NCI-H1436 (cell line): ENCODE data around the gene ADIRF.
"Not testable (repeated sequence)": the region's sequence is repeated elsewhere in the genome, so short reads cannot be mapped to it uniquely, and the experiment has no call there.

Experiments used
- DNase-seq: peaks from one replicate; lab custom pipeline; 2025; lab: John Stamatoyannopoulos, UW

The ADIRF gene

GRCh38 chr10:86960863-86961434 lies 7.3 kb upstream of the ADIRF start:
- no peak for DNase-seq

DNA sequence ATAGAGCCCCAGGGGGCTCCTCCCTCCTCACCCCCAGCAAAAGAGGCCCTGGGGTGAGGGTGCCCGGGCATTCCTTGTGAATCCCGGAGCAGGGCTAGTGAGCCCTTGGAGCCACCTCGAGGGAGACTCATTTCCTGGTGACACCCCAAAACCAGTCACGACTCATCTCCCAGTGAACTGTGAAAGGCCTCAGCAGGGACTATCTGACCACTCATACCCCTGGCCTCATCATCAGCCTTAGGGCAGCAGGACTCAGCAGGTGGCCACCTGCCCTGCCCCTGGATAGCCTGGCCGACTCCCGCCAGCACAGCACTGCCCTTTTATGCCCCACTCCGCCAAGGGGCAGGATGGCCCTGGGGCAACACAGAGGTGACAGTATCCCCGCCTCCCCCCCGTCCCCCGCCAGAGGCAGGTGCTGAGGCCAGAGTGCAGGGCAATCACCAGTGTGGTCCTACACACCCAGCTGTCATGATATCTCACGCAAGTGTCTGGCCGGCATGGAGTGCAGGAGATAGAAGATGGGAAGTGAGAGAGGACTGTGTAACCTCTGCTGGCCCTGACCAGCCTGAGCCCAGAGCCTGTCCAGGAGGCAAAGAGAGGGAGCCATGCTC lies 6.7 kb upstream of the ADIRF start:
- DNase-seq = no peak

GRCh38 chr10:86962136-86962980 lies 5.9 kb upstream of the ADIRF start:
- no peak for DNase-seq

DNA sequence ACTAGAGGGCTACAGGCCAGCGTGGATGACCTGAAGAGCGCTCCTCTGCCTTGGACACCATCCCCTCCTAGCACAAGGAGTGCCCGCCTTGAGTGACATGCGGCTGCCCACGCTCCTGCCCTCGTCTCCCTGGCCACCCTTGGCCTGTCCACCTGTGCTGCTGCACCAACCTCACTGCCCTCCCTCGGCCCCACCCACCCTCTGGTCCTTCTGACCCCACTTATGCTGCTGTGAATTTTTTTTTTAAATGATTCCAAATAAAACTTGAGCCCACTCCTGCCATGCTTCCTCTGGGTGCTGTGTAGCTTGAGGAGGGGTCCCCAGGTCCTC lies 5.3 kb upstream of the ADIRF start:
- no peak for DNase-seq

GRCh38 chr10:86963341-86963919 lies 4.9 kb upstream of the ADIRF start:
- DNase-seq = no peak

DNA sequence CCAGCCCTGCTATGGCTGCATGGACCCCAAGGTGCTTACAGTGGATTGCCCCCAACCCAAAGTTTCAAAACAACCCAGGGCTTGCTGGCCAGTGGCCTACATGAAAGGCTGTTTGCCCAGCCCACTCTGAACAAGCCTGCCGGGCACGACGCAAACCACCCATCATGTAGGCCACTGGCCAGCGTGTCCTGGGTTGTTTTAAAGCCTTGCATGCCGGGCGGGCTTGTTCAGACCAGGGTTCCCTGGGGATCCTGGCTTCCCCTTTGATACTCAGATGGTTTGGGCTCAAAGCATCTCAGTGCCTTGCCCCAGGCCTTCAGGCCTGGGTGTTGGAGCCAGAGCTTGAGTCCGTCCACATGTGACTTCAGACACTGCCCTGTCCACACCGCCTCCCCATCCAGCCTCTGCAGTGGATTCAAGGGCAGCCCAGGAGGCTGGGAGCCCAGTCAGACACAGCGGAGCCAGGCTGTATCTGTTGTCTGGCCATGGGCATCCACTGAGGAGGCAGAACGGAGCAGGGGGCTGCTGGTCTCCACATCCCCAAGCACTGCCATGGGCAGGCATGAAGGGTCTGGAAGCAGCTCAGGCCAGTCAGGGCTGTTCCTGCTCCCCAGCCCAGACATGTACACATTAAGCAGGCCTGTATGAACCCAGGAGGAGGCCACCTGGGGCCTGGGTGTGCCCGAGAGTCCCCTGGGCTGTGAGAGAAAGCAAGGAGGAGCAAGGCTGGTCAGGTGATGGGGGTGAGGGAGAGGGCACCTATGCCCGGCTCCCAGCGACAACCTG lies 4.0 kb upstream of the ADIRF start:
- no peak for DNase-seq

DNA sequence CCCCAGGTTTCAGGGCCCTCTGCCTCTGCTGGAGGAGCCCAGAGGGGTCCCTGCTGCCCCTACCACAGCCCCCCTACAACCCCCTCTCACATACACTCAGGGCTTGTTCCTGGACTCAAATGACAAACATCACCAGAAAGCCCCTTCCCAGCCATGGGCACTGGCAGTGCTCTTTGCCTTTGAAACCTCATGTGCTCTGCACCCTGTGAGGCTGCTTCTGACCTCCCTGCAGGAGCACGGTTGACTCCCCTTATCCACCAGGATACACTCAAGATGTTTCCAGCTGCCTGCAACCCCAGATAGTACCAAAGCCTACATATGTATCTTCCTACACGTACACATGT lies 3.5 kb upstream of the ADIRF start:
- no peak for DNase-seq

DNA sequence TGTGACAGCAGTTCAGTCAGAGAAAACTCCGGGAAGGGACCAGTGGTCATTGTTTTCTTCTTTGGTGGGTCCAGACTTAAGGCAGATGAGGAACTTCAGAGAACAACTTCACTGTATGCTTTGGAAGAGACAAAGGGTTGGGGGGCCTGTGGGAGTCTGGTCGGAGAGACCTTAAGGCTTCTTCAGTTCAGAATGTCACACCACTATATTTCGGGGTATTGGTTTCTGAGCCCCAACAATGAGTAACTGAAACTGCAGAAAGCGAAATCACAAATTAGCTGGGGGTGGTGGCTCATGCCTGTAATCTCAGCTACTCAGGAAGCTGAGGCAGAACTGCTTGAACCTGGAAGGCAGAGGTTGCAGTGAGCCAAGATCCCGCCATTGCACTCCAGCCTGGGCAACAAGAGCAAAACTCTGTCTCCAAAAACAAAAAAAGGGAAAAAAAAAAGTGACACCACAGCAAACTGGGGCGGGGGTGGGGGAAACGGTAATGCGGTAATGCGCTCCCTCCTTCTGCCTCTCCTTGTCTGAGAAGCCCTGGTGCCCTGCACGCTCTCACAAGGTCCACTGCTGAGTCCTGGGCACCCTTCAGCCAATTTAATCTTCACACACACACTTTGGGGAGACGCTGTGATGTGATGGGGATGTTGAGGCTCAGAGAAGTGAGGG lies 2.2 kb upstream of the ADIRF start:
- DNase-seq = no peak

- no peak for DNase-seq
Observed at GRCh38 chr10:86967481-86967941, 771 bp upstream of the ADIRF start.

GRCh38 chr10:86968994-86969355 lies 693 bp downstream of the ADIRF start:
- no peak for DNase-seq

DNA sequence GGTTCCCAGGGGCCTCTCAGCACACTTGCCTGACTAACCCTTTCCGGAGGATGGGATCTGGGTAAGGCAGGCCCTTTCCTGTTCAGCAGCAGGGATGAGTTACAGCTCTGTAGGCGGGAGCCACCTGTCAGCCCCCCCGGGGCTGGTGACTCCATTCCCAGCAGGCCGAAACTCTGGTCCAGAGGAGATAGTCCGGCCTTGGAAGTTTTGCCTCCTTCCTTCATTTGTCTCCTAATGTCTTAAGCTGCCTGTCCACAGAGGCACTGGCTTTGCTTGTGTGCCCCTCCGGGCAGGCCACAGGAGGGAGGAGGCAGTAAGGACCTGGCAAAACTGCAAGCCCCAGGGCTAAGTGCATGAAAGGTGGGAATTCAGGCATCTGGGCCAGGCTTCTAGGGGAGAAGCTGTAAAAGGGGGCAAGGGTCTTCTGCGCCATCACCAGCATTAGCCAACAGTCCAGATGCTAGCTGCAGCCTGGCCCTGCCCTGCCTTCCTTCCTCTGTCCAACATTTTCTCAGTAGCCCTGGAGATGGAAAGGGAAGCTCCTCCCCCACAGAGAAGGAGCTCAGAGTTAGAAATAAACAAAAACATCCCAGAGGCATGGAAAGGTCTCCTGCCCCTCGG lies 1.2 kb downstream of the ADIRF start:
- DNase-seq = no peak

DNA sequence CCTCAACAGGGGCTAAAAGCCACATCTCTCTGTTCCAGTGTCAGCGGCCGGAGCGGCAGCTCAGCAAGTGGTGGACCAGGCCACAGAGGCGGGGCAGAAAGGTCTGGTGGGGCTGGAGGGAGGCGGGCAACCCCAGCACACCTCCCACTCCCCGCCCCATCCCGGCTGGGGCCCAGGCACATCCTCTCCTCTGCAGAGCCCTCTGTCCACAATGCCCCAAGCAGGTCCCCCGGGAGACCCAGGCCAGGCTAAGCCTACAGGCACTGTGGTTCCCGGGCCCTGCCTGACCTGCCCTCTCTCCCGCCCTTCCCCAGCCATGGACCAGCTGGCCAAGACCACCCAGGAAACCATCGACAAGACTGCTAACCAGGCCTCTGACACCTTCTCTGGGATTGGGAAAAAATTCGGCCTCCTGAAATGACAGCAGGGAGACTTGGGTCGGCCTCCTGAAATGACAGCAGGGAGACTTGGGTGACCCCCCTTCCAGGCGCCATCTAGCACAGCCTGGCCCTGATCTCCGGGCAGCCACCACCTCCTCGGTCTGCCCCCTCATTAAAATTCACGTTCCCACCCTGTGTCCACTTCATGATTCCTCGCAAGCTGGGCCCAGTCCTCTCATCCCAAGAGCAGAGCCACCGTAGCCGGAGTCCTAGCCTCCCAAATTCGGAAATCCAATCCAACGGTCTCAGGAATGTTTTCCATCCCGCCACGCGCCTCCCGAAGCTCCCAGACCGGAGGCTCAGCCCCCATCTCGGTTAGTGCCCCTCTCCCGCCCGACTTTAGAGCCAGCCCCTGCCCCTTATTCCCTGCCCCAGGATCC lies 2.1 kb downstream of the ADIRF start:
- no peak for DNase-seq

- no peak for DNase-seq
Observed at GRCh38 chr10:86970982-86971231, 2.6 kb downstream of the ADIRF start.

- DNase-seq = no peak
Observed at GRCh38 chr10:86971232-86971991, 3.1 kb downstream of the ADIRF start.

GRCh38 chr10:86972613-86973380 lies 4.5 kb downstream of the ADIRF start:
- DNase-seq = no peak

- DNase-seq = no peak
Observed at GRCh38 chr10:86974484-86974883, 6.2 kb downstream of the ADIRF start.

- no peak for DNase-seq
Observed at GRCh38 chr10:86976362-86977056, 8.2 kb downstream of the ADIRF start.

GRCh38 chr10:86978457-86978856 lies 10.2 kb downstream of the ADIRF start:
- not testable (repeated sequence) for DNase-seq
